EH (cell line): ENCODE data around the gene HDAC4.
"Not testable (repeated sequence)": the region's sequence is repeated elsewhere in the genome, so short reads cannot be mapped to it uniquely, and the experiment has no call there.

Experiments used
- DNase-seq: peaks from one replicate; pipeline ENCODE4 v3.0.0-alpha.2; 2015; ENCODE audit warnings: low read depth

Gene HDAC4

DNA sequence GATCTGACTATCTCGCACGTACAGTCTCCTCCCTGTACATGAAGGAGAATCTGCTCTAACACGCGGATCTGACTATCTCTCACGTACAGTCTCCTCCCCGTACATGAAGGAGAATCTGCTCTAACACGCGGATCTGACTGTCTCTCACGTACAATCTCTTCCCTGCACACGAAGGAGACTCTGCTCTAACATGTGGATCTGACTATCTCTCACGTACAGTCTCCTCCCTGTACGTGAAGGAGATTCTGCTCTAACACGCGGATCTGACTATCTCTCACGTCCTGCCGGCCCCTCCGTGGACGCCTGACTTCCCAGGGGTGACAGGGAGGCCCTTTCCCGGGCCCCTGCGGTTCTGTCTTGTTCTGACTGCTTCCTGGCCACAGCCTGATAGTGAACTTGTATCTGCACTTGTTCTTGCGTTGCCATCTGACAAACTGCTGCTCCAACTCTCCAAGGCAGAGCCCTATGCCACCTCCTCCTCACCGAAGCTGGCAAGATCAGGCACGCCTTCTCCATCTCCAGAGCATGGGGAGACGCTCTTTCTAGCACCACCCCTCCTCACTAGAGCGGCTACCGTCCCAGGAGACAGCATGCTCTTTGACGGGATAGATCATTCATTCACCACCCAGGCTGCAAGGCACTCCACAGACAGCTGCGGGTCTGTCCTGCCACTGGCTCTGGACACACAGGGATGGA lies 314.3 kb downstream of the HDAC4 start:
- DNase-seq, result no peak

DNA sequence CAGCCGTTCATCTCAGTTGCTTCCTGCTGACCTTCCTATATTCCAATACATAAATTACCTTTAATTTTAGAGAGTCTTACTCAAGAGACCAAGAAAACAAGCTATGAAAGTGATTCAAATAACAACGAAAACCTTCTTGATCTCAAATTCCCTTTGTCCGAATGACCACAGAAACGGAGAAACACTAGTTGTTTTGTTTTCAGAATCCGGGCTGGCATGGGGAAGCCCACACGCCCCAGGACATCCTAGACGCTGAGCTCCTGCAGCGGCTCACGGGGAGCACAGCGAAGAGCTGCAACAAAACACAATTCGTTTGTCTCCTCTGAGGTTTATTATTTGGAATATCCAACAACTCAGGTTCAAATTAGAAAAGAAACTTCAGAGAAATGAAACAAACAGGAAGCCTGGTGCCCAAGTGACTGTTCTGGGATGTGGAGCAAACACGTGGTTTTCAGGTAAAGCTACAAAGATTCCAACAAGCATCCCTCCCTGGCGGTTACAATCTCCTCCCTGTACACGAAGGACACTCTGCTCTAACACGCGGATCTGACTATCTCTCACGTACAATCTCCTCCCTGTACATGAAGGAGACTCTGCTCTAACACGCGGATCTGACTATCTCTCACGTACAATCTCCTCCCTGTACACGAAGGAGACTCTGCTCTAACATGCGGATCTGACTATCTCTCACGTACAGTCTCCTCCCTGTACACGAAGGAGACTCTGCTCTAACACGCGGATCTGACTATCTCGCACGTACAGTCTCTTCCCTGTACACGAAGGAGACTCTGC lies 315.4 kb downstream of the HDAC4 start:
- no peak for DNase-seq

DNA sequence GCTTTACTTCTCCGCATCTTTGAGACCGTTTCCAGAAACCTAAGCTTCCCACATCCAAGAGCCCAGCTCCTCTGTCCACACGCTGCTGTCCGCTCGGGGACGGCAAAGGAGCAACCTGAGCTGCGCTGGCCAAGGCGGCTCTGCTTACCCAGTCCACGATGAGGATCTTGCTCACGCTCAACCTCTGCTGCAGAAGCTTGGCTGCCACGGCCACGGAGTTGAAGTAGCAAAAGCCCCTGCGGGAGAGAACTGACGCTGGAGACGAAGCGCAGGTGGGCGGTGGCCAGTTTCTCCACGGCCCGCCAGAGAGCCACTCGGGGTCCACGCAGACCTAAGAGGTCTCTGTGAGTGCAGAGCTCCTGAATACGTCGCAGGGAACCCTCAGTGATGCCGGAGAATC lies 316.8 kb downstream of the HDAC4 start:
- no peak for DNase-seq

DNA sequence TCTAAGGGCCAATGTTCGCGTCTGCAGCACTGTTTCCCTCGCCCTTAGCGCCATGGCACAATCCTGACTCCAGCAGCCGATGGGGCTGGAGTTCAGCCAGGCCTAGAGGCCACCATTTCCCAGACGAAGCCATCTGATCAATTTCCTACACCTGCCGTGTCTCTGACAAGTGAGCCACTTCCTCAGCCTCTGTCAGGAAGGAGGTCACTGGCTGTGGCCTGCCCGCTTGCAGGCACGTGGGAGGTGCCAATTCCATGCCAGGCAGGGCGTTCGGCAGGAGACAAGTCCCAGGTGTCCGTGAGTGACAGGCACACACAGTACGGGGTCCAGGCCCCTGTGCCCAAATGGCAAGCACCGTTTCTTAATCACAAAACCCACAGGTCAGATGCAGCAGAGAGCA lies 318.4 kb downstream of the HDAC4 start:
- DNase-seq, result no peak

DNA sequence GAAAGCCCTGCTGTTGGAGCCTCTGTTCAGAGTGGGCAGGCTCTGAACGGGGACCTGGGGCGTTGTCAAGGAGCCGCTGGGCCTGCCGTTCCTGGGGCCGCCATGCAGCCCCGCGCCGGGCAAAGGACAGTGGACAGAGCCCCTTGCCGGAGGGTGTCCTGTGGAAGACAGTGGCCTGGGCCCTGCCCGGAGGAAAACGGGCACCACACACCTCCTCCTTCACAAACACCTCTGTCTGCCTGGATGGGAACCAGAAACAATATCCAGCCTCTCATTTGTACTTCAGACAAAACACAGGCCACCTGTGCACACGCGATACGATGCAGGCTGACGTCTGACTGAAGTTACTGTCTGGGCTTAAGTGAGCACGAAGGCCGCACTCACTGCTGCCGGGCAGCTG lies 319.2 kb downstream of the HDAC4 start:
- DNase-seq, result no peak

DNA sequence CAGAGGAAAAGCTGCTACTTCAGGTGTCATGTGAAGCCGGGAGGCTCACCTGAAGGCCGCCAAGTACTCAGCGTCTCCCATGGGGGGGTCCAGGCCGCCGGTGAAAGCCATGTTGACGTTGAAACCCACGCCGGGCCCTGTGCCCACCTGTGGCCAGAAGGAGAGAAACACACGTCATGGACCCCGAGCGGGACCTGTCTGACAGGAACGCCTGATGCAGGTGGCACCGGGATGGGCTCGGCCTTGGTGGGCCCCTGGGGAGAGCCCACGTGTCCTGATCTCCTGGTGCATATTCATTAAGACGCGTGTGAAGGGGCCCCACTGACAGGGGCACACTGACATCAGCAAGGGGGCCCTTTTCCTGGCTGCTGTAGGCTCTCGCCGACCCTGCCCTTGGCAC lies 319.8 kb downstream of the HDAC4 start:
- DNase-seq, result no peak

DNA sequence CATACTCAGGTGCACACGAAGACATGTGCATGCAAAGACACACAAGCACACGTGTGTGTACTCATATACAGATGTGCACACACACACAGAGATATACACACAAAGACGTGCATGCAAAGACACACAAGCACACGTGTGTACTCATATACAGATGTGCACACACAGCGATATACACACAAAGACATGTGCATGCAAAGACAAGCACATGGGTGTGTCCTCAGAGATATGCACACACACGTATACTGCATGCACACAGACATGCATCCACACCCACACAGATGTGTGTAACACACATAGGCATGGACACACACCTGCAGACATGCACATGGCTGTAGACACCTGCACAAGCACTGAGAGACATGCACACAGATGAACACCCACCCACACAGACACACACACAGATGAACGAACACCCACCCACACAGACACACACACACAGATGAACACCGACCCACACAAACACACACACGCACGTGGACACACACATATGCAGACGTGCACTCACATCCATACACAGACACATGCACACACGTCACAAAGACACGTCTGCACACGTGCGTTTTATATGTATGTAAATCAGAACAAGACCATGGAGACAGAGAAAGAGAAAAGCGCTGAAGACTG lies 321.0 kb downstream of the HDAC4 start:
- DNase-seq, result no peak

DNA sequence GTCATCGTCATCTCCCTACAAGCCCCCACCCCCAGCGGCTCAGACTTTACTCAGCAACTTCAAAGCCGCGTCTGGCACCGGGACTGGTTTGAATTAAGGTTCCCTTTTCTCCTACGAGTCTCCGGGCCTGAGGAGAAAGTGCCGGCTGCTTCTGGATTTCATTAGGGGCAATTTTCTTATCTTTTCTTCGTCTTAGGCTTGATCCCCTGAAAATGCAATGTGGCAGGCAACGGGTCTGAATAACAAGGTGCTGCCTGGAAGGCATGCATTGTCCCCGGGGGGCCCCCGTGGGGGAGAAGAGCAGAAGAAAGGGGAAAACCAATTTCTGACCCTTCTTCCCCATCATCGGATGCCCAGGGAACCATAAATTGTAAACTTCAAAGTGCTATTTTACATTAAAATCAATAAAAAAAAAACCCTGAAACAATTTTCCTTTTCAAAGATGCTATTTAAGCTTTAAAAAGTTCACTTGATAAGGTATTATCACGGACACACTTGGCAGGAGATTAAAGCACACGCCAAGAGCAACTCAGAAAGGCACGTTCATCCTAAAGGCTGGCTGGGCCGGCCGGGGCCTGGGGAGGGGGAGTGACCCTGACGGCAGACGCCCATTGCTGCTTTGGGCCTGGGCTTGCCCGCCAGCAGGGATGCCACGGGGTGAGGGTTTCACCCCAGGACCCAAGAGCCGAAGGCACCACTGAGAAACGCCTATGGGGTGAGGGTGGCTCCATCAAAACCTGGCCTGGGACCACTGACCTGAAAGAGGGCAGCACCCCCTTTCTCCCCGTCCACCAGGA lies 322.5 kb downstream of the HDAC4 start:
- no peak for DNase-seq

DNA sequence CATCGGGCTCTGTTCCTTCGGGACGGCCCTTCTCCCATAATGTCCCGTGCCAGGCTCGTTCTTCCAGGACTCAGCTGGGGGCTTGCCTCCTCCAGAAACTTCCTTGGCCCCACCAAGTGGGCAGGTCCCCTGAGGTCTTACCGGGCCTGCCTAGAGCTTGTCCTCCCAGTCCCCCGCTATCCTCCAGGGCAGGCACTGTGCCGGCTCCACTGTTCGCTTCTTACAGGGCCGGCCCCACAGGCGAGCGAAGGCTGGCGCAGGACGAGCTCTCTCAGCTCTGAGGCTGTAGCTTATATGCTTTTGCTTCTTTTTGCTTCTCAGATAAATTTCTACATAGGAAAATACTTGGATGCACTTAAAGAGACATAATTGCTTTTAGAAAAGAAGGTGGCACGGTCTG lies 323.6 kb downstream of the HDAC4 start:
- no peak for DNase-seq

DNA sequence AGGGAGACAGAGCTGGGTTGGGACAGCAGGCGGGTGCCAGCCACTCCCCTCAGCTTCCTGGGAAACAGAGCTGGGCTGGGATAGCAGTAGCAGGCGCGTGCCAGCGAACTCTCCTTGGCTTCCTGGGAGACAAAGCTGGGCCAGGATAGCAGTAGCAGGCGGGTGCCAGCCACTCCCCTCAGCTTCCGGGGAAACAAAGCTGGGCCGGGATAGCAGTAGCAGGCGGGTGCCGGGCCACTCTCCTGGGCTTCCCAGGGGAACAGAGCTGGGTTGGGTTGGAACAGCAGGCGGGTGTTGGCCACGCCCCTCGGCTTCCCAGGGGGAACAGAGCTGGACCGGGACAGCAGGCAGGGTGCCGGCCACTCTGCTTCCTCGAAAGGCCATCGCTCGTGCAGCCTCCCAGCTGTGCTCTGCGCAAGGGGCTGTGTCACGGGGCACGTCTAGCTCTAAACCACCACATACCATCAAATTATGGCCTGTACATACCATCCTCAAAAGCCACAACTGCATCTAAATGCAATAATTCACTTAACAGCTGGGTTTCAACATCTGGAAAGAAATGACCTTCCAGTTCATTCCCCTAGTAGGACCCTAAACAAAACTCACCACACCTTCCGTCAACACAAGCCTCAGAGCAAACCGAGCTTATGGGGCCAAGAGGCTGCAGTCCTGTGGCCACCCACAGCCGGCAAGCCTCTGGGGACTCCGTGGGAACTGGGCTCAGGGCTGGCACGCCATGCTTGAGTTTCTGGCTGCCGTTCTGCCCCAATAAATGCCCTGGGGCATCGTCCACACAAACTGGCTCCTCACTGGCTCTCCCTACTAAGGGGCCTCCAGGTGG lies 324.7 kb downstream of the HDAC4 start:
- no peak for DNase-seq

DNA sequence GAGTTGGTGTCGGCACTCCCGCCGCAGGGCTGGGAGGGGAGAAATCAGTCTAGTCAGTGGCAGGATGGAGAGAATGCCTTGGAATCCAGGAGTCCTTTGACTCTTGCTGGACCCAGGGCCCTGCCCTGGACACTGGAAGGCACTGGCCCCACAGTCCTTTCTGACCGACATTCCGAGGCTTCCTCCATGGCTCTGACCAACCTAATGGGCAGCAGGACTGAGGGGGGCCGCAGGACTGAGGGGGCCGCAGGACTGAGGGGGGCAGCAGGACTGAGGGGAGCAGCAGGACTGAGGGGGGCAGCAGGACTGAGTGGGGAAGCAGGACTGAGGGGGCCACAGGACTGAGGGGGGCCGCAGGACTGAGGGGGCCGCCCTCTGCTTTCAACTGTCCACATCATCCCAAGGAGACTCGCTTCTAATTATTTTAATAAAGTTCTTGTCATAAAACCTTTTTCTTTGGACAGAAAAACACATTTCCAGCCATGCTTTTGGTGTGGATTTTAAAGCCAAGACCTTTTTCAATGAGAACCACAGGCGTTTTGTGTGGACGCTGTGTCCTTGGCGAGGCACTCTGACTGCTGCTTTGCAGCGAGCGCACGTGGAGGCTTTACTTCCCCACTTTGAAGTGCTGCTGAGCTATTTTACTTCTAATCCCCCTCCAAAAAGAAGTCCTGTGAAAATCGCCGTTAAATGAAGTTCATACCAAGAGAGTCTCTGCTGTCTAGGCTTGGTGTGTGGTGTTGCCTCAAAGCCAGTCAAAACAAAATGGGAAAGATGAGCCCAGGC lies 326.9 kb downstream of the HDAC4 start:
- DNase-seq, result no peak

DNA sequence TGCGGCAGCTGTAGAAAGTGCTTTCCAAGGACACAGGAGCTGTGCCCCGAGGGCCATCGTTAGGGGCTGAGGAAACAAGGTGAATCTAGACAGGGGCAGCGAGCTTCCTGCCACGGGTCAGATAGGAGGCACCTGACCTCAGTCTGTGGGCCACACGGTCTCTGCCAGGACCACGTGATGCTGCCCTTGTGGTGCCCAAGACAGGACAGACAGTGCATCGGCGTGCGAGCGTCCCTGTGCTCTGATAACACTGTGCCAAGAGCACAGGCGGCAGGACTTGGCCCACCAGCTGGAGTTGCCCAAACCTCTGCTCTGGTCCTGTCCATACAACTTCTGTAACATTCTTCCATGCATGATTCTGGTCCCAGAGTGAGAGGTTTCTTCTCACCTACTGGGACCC lies 327.6 kb downstream of the HDAC4 start:
- DNase-seq, result no peak

DNA sequence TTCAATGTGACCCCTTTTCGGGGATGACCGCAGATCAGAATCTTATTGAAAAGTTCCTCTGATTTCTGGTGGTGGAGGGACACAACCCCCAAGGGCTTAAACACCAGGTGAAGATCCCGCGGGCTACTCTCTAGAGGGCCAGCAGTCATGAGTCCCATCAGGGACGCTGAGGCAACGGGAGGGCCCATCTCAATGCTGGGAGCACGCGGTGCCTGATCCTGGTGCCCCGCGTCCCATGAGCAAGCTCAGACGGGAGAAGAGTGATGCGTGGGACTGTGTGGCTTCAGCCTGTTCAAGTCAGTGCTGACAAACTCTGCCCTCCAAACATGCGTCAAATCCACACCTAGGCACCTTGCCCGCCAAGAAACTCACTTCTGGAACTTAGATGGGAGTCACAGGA lies 328.0 kb downstream of the HDAC4 start:
- DNase-seq, result no peak

DNA sequence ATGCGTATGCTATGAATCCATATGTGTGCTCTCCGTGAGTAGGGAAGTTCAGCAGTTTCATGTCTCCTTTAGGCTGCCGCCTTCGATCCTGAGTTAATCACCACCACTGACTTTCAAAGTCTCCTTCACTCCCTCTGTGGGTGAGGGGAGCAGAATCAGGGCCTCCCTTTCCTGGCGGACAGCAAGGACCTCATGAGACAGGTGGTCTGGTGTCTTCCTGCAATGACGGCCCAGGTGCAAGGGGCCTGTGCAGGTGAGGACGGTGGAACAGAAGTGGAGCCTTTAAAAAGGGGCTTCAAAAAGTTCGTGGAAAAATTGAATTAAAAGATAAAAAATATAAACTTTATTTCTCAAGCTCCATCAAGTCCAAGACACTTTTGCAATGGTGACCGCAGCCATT lies 330.4 kb downstream of the HDAC4 start:
- DNase-seq, result no peak

DNA sequence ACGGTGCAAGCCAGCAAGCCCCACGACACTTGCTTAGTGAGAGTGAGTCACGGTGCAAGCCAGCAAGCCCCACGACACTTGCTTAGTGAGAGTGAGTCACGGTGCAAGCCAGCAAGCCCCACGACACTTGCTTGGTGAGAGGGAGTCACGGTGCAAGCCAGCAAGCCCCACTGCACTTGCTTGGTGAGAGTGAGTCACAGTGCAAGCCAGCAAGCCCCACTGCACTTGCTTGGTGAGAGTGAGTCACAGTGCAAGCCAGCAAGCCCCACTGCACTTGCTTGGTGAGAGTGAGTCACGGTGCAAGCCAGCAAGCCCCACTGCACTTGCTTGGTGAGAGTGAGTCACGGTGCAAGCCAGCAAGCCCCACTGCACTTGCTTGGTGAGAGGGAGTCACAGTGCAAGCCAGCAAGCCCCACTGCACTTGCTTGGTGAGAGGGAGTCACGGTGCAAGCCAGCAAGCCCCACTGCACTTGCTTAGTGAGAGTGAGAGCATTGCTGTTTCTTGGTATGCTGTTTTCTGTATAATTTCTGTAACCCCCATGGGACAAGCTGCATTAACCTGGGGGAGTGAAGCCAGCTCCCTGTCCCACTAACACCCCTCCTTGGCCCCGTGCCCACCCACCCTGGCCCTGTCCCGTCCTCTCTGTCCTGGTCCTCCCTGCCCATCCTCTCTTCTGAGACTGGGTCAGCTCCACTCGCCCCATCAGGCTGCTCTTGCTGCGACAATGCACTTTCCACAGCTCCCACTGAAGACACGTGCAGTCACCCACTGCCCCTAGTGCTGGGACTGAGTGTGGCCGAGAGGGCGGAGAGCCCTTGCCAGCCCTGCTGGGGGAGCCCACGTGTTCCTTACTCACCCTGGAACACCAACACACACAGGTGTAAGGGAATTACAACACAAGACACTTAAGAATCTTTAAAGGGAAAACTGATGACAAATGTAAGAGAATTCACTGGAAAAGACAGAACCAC lies 331.2 kb downstream of the HDAC4 start:
- not testable (repeated sequence) for DNase-seq

DNA sequence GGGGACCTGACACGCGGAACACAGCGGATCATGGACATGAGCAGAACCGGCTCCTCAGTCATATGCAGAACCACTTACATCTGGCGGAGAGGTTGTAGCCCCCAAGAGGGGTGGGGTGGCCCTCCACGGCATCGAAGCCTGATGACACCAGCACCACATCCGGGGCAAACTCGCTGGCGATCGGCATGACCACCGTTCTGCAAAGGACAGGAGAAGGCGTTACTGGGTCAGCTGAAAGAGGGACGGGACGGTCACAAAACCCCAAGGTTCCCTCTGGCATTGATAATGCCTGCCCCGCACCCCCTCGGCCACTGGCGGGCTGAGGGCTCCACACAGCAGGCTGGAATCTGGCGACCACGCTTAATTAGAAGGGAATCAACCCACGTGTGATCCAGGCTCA lies 332.4 kb downstream of the HDAC4 start:
- DNase-seq, result no peak

DNA sequence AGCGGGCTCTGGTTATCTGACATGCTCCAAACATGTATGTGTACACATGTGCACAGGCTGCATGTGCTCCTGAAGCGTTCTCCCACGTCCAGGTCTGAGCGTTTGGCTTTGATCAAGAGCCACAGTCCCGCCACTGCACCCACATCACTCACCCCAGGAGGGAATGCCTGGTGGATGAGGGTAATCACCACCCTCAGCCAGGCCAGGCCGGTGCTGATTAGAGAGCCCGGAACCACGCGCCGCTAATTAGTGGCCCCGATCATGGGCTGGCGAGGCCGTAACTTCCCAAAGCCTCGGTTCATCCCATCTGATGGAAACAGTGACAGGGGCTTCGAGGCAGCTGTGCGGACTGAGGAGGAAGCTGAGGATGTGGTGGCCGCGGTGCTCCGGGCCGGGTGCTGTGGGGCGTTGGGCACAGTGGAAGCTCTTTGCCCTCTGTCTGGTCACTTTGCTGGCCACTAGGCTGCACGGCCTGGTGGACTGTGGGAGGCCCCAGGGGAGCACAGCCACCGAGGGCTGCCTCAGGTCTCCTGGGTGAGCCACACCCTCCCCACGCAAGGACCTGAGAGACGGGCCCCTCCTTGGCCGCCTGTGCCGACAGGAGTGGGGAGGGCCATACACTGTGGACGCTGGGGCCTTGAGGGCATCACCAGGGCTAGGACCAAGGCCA lies 333.5 kb downstream of the HDAC4 start:
- no peak for DNase-seq

DNA sequence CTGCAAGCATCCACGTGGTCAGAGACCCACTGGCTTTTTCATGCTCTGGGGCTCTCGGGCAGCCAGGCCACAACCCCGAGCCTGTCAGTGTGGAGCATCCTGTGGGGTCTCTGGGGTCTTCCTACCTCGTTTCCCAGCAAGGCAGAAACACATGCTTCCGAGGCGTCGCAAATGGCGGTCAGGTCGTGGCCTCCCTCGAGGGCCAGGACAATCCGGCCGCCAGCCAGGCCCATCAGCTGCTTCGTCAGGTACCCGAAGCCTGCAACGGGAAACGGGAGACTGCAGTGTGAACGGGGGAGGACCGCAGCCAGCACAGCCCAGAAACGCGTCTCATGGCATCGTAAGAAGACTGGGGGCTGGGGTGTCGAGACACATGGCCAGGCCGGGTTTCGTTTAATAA lies 334.2 kb downstream of the HDAC4 start:
- DNase-seq, result no peak

DNA sequence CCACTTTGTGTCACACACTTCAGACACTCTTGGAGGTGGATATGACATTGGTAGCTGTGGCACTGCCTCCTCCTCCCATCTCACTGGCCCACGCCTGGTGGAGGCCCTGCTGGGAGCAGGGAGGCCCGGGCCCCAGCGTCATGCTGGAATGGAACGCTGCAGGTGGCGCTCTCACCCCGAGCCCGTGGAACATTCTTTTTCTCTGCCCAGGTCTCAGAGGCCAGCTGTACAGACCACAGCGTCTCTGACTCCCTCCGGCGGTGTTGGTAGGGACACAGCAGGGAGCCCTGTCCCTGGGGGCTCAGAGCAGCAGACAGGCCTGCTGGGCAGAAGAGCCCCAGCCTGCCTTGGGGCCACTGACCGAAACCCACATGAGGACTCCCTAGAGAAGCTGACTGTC lies 334.9 kb downstream of the HDAC4 start:
- DNase-seq, result no peak
